HepG2 (cell line): Measurements from ENCODE around the gene C3orf62.

Source experiments
- CBX1 ChIP-seq: IDR thresholded peaks from one replicate; pipeline ENCODE4 v1.6.1; 2016; ENCODE audit warnings: antibody characterized with exemption, low read depth
- CREM ChIP-seq, 2 experiments: sonication (generic) in 1 of 2; formaldehyde crosslinking in 1 of 2; IDR thresholded peaks; 2 replicates each; pipeline versions ENCODE4 v1.4.0 to v1.6.1; 2016 to 2020; ENCODE audit warnings: antibody characterized with exemption in 1 of 2, mild to moderate bottlenecking in 1 of 2, missing genetic modification reagents in 1 of 2
- EP300 ChIP-seq, 3 experiments: sonication (generic) in 1 of 3; formaldehyde crosslinking in 1 of 3; IDR thresholded peaks; 2 replicates each; pipeline versions ENCODE4 v1.5.1 to v1.6.1; 2011 to 2020; ENCODE audit warnings: low read depth in 2 of 3, low read length in 2 of 3, borderline replicate concordance in 1 of 3, improper control_type of control experiment in 1 of 3, mild to moderate bottlenecking in 1 of 3, missing genetic modification reagents in 1 of 3, moderate library complexity in 1 of 3
- HDAC2 ChIP-seq: sonication (generic); formaldehyde crosslinking; IDR thresholded peaks from 2 replicates; pipeline ENCODE4 v1.4.0; 2020; ENCODE audit warnings: missing genetic modification reagents
- PLRG1 ChIP-seq: fragments of 450-650 bp; conservative IDR thresholded peaks from 2 replicates; pipeline ENCODE4 v1.6.1; 2016
- POLR2A ChIP-seq, 2 experiments: IDR thresholded peaks; 2 replicates each; pipeline ENCODE4 v1.6.1; 2011; ENCODE audit warnings: low read depth in 2 of 2, low read length in 2 of 2, mild to moderate bottlenecking in 1 of 2, moderate library complexity in 1 of 2; ENCODE audit not compliant: insufficient read depth in 1 of 2
- SNRNP70 ChIP-seq: fragments of 200-400 bp; formaldehyde crosslinking; IDR thresholded peaks from 2 replicates; pipeline ENCODE4 v1.6.1; 2017; ENCODE audit warnings: mild to moderate bottlenecking, low read depth, low read length, moderate library complexity
- TARDBP ChIP-seq: sonication (generic); formaldehyde crosslinking; IDR thresholded peaks from 2 replicates; pipeline ENCODE4 v1.8.0; 2022; ENCODE audit warnings: mild to moderate bottlenecking, missing genetic modification reagents
- ZNF274 ChIP-seq: sonication (generic); formaldehyde crosslinking; IDR thresholded peaks from 2 replicates; pipeline ENCODE4 v1.5.1; 2020; ENCODE audit warnings: mild to moderate bottlenecking, missing genetic modification reagents
- ZNF317 ChIP-seq: sonication (generic); formaldehyde crosslinking; IDR thresholded peaks from 2 replicates; pipeline ENCODE4 v1.5.0; 2020; ENCODE audit warnings: mild to moderate bottlenecking, missing genetic modification reagents
- ZNF570 ChIP-seq: sonication (generic); formaldehyde crosslinking; IDR thresholded peaks from 2 replicates; pipeline ENCODE4 v1.4.0; 2020; ENCODE audit warnings: mild to moderate bottlenecking, missing genetic modification reagents, borderline replicate concordance
- TF ChIP-seq, protein P1 (sequence below): sonication (generic); formaldehyde crosslinking; IDR thresholded peaks from 2 replicates; pipeline ENCODE4 v1.5.0; 2020; ENCODE audit warnings: mild to moderate bottlenecking, missing genetic modification reagents, moderate library complexity
- TF ChIP-seq, protein P2 (sequence below), 2 experiments: sonication (generic) in 1 of 2; formaldehyde crosslinking in 1 of 2; IDR thresholded peaks; 2 replicates each; pipeline versions ENCODE4 v1.4.0 to v1.6.1; 2018 to 2020; ENCODE audit warnings: missing genetic modification reagents in 2 of 2, borderline replicate concordance in 1 of 2, low read depth in 1 of 2, mild to moderate bottlenecking in 1 of 2, missing biosample characterization in 1 of 2

DNA sequence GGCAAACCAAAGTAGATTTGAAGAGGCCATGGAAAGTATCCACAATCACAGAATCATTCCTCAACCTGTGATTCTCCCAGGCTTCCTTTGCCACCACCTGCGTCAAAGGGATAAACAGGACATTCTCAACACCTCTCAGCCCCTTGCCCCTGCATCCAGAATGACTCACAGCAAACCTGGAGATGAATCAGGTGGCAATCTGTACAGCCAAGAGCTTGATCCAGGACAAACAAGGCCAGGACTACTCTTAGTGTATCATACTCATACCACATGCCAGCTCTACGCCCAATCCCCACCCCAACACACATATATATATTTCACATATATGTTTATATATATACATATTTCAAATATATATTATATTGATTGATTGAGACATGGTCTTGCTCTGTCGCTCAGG is 23.6 kb upstream of the C3orf62 start:
- TF ChIP-seq CREM (IDR thresholded peaks at IDR 0.05) (no peak), CREM (CRISPR knock-in tag; IDR thresholded peaks at IDR 0.05) (no peak), ZNF274 (no peak), POLR2A (IDR thresholded peaks at IDR 0.05; ENCODE audit: insufficient read depth in 1 of 2, low read depth in 2 of 2, low read length in 2 of 2) (no peak), ZNF317 (CRISPR knock-in tag) (no peak), EP300 (IDR thresholded peaks at IDR 0.05; ENCODE audit: low read depth in 2 of 2, low read length in 2 of 2) (no peak), EP300 (CRISPR knock-in tag; IDR thresholded peaks at IDR 0.05; ENCODE audit: borderline replicate concordance) (no peak), HDAC2 (CRISPR knock-in tag) (no peak), TARDBP (CRISPR knock-in tag) (no peak), SNRNP70 (no peak), CBX1 (no peak), ZNF570 (CRISPR knock-in tag) (no peak), PLRG1 (no peak)
- TF ChIP-seq, protein P1, sequence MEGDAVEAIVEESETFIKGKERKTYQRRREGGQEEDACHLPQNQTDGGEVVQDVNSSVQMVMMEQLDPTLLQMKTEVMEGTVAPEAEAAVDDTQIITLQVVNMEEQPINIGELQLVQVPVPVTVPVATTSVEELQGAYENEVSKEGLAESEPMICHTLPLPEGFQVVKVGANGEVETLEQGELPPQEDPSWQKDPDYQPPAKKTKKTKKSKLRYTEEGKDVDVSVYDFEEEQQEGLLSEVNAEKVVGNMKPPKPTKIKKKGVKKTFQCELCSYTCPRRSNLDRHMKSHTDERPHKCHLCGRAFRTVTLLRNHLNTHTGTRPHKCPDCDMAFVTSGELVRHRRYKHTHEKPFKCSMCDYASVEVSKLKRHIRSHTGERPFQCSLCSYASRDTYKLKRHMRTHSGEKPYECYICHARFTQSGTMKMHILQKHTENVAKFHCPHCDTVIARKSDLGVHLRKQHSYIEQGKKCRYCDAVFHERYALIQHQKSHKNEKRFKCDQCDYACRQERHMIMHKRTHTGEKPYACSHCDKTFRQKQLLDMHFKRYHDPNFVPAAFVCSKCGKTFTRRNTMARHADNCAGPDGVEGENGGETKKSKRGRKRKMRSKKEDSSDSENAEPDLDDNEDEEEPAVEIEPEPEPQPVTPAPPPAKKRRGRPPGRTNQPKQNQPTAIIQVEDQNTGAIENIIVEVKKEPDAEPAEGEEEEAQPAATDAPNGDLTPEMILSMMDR (CRISPR knock-in tag): no peak
- TF ChIP-seq, protein P2, sequence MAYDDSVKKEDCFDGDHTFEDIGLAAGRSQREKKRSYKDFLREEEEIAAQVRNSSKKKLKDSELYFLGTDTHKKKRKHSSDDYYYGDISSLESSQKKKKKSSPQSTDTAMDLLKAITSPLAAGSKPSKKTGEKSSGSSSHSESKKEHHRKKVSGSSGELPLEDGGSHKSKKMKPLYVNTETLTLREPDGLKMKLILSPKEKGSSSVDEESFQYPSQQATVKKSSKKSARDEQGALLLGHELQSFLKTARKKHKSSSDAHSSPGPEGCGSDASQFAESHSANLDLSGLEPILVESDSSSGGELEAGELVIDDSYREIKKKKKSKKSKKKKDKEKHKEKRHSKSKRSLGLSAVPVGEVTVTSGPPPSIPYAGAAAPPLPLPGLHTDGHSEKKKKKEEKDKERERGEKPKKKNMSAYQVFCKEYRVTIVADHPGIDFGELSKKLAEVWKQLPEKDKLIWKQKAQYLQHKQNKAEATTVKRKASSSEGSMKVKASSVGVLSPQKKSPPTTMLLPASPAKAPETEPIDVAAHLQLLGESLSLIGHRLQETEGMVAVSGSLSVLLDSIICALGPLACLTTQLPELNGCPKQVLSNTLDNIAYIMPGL (CRISPR knock-in tag; IDR thresholded peaks at IDR 0.05; ENCODE audit: borderline replicate concordance in 1 of 2, low read depth in 1 of 2): no peak
